H9 (cell line): Measurements from ENCODE around the gene ANKMY1. TPM values are rescaled to one million over a fixed set of nuclear protein-coding genes. Genes with fewer than 3 reads are reported as not detected.

Experiments used
- DNase-seq: peaks from one replicate; pipeline ENCODE4 v3.0.0-alpha.2; 2017
- H2AFZ ChIP-seq: one replicate; pipeline ENCODE4 v1.6.1; 2013; ENCODE audit warnings: mild to moderate bottlenecking, low read length, control low read depth, moderate library complexity
- H2AK5ac ChIP-seq: 2 replicates; pipeline ENCODE4 v1.6.1; 2013; ENCODE audit warnings: low read length, control low read depth, mixed read lengths; ENCODE audit not compliant: insufficient read length
- H2BK120ac ChIP-seq: one replicate; pipeline ENCODE4 v1.6.1; 2013; ENCODE audit warnings: low read depth, mild to moderate bottlenecking, low read length, control low read depth, inconsistent platforms; ENCODE audit not compliant: poor library complexity, severe bottlenecking
- H2BK12ac ChIP-seq: 2 replicates; pipeline ENCODE4 v1.6.1; 2013; ENCODE audit warnings: low read length, control low read depth, mixed read lengths, low read depth; ENCODE audit not compliant: insufficient read length
- H2BK15ac ChIP-seq: 2 replicates; pipeline ENCODE4 v1.6.1; 2013; ENCODE audit warnings: low read depth, low read length, control low read depth
- H2BK20ac ChIP-seq: one replicate; pipeline ENCODE4 v1.6.1; 2013; ENCODE audit warnings: low read depth, mild to moderate bottlenecking, low read length, control low read depth, inconsistent platforms; ENCODE audit not compliant: poor library complexity, severe bottlenecking
- H2BK5ac ChIP-seq: 2 replicates; pipeline ENCODE4 v1.6.1; 2013; ENCODE audit warnings: low read length, control low read depth, mixed read lengths; ENCODE audit not compliant: insufficient read length
- H3K14ac ChIP-seq: 2 replicates; pipeline ENCODE4 v1.6.1; 2013; ENCODE audit warnings: low read length, control low read depth; ENCODE audit not compliant: insufficient read depth
- H3K18ac ChIP-seq: 2 replicates; pipeline ENCODE4 v1.6.1; 2013; ENCODE audit warnings: low read depth, mild to moderate bottlenecking, mixed read lengths, low read length, control low read depth; ENCODE audit not compliant: insufficient read length
- H3K23ac ChIP-seq: 2 replicates; pipeline ENCODE4 v1.6.1; 2013; ENCODE audit warnings: low read length, control low read depth, mixed read lengths, low read depth; ENCODE audit not compliant: insufficient read length
- H3K23me2 ChIP-seq: 2 replicates; pipeline ENCODE4 v1.6.1; 2013; ENCODE audit warnings: low read depth, mild to moderate bottlenecking, mixed read lengths, low read length, control low read depth; ENCODE audit not compliant: insufficient read length, poor library complexity, severe bottlenecking
- H3K27ac ChIP-seq: 2 replicates; pipeline ENCODE4 v1.5.1; 2013; ENCODE audit warnings: low read length, control low read depth, mixed read lengths, low read depth; ENCODE audit not compliant: insufficient read length
- H3K27me3 ChIP-seq: 2 replicates; pipeline ENCODE4 v1.6.1; 2013; ENCODE audit warnings: low read length, control low read depth, inconsistent platforms; ENCODE audit not compliant: insufficient read depth
- H3K4ac ChIP-seq: 2 replicates; pipeline ENCODE4 v1.6.1; 2013; ENCODE audit warnings: low read depth, mild to moderate bottlenecking, control low read depth, inconsistent platforms, low read length, moderate library complexity
- H3K4me1 ChIP-seq: 2 replicates; pipeline ENCODE4 v1.6.1; 2013; ENCODE audit warnings: low read length, control low read depth, inconsistent platforms; ENCODE audit not compliant: insufficient read depth
- H3K4me2 ChIP-seq: 2 replicates; pipeline ENCODE4 v1.6.1; 2013; ENCODE audit warnings: low read length, control low read depth, mixed read lengths; ENCODE audit not compliant: insufficient read length, insufficient read depth
- H3K56ac ChIP-seq: 2 replicates; pipeline ENCODE4 v1.6.1; 2013; ENCODE audit warnings: low read depth, mild to moderate bottlenecking, mixed read lengths, low read length, control low read depth; ENCODE audit not compliant: insufficient read length
- H3K79me1 ChIP-seq: 2 replicates; pipeline ENCODE4 v1.6.1; 2013; ENCODE audit warnings: low read depth, mild to moderate bottlenecking, moderate library complexity, low read length, control low read depth, inconsistent platforms; ENCODE audit not compliant: insufficient read depth, poor library complexity, severe bottlenecking
- H3K79me2 ChIP-seq: 2 replicates; pipeline ENCODE4 v1.6.1; 2013; ENCODE audit warnings: low read length, control low read depth, inconsistent platforms; ENCODE audit not compliant: insufficient read depth
- H3K9ac ChIP-seq: 2 replicates; pipeline ENCODE4 v1.6.1; 2013; ENCODE audit warnings: low read length, control low read depth, mixed read lengths; ENCODE audit not compliant: insufficient read length; ENCODE audit errors: extremely low read depth
- H3K9me3 ChIP-seq: one replicate; pipeline ENCODE4 v1.6.1; 2013; ENCODE audit warnings: low read depth, low read length, inconsistent platforms; ENCODE audit not compliant: control insufficient read depth
- H3T11ph ChIP-seq: one replicate; pipeline ENCODE4 v1.6.1; 2013; ENCODE audit warnings: mild to moderate bottlenecking, low read length, control low read depth, inconsistent platforms
- H4K20me1 ChIP-seq: one replicate; pipeline ENCODE4 v1.6.1; 2013; ENCODE audit not compliant: control insufficient read depth, insufficient read length, insufficient read depth
- H4K5ac ChIP-seq: 2 replicates; pipeline ENCODE4 v1.6.1; 2013; ENCODE audit warnings: low read depth, mild to moderate bottlenecking, mixed read lengths, low read length, control low read depth; ENCODE audit not compliant: insufficient read length
- H4K8ac ChIP-seq: replicated peaks from 2 replicates; pipeline ENCODE4 v1.6.1; 2013; ENCODE audit warnings: low read length, control low read depth, mixed read lengths, low read depth; ENCODE audit not compliant: insufficient read length
- H4K91ac ChIP-seq: 2 replicates; pipeline ENCODE4 v1.6.1; 2013; ENCODE audit warnings: low read depth, mild to moderate bottlenecking, moderate library complexity, mixed read lengths, low read length, control low read depth; ENCODE audit not compliant: insufficient read length
- H3K27ac Mint-ChIP-seq, 3 experiments: 2 replicates in 2 of 3; 3 replicates in 1 of 3; pipeline ENCODE4 v1.8.0; 2020 to 2021; ENCODE audit warnings: mixed read lengths in 3 of 3, mild to moderate bottlenecking in 1 of 3, moderate library complexity in 1 of 3
- H3K27me3 Mint-ChIP-seq: 2 replicates; pipeline ENCODE4 v1.8.0; 2021; ENCODE audit warnings: low read depth, mild to moderate bottlenecking, moderate library complexity, mixed read lengths
- H3K36me3 Mint-ChIP-seq, 3 experiments: 2 replicates in 2 of 3; 3 replicates in 1 of 3; pipeline ENCODE4 v1.8.0; 2020 to 2021; ENCODE audit warnings: low read depth in 3 of 3, mixed read lengths in 3 of 3; ENCODE audit not compliant: insufficient read depth in 1 of 3
- H3K4me1 Mint-ChIP-seq, 2 experiments: 2 replicates each; pipeline ENCODE4 v1.8.0; 2020; ENCODE audit warnings: mixed read lengths in 2 of 2
- H3K4me3 Mint-ChIP-seq, 2 experiments: 2 replicates in 1 of 2; 3 replicates in 1 of 2; pipeline ENCODE4 v1.8.0; 2020 to 2021; ENCODE audit warnings: mild to moderate bottlenecking in 2 of 2, mixed read lengths in 2 of 2, moderate library complexity in 1 of 2
- H3K9me3 Mint-ChIP-seq, 2 experiments: 2 replicates in 1 of 2; 3 replicates in 1 of 2; pipeline ENCODE4 v1.8.0; 2020; ENCODE audit warnings: mild to moderate bottlenecking in 2 of 2, mixed read lengths in 2 of 2, moderate library complexity in 1 of 2
- whole genome bisulfite sequencing: extraction: QIAGEN DNeasy Blood & Tissue Kit; methylation state at CpG from one replicate; pipeline ENCODE4 v1.1.7; 2013; ENCODE audit warnings: missing lambda C conversion rate, low lambda C conversion rate, mixed read lengths; ENCODE audit not compliant: insufficient read length; ENCODE audit errors: extremely low coverage; 5-methylcytosine and 5-hydroxymethylcytosine counted together
- total RNA-seq: library from RNA; stranded (reverse); gene quantifications from 2 replicates; pipeline ENCODE4 v1.2.1, GENCODE V29; 2021
- TF ChIP-seq, protein P1 (sequence below): fragments of 200-600 bp; sonication (generic); conservative IDR thresholded peaks from 3 replicates; pipeline ENCODE4 v1.8.0; 2021; ENCODE audit warnings: antibody characterized with exemption, mild to moderate bottlenecking

ANKMY1 gene
- total RNA-seq, 1 experiment from 2014 or later = 13.7 TPM

DNA sequence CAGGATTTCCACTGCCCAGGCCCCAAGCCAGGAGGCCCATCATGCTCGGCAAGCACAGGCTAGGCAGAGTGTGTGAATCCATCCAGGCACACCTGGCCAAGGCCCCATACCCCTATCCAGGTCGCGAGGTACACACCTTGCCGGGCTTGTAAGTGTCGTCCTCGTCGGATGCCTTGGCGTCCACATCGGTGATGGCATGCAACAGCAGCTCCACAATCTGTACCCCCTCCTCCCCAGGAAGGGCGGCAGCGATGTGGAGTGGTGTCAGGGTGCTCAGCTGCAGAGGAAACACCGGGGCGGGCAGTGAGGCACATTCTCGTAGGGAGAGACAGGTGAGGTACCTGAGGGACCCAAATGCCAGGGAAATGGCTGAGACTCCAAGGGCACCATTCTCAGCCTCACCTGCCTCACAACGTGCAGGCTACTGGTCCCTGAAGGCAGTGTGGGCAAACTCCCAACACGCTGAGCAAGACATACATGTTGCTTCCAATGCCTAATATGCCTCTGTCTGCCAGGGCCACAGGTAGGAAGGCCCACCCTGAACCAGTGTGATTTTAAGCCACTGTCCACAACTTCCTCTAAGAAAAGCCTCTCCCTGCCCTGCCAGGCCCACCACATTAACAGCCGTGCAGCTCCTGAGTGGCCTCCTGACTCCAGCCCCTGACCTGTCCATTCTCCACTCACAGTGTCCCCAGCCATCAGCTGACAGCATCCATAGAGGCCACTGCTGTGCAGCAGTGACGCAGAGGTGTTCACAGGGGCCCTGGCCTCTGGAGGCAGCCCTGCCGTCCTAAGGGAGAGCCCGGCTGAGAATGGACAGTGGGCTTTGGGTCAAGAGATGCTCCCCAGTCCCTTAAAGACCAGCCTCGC lies 44.9 kb downstream of the ANKMY1 start:
- no peak overlapping the region for H4K8ac ChIP-seq
- no peak overlapping the region for H2BK5ac ChIP-seq
- no peak overlapping the region for H3K4ac ChIP-seq
- no peak overlapping the region for H2BK12ac ChIP-seq
- no peak overlapping the region for H2BK120ac ChIP-seq
- H2BK20ac ChIP-seq = no peak overlapping the region
- H3K18ac ChIP-seq = no peak overlapping the region
- TF ChIP-seq, protein P1, sequence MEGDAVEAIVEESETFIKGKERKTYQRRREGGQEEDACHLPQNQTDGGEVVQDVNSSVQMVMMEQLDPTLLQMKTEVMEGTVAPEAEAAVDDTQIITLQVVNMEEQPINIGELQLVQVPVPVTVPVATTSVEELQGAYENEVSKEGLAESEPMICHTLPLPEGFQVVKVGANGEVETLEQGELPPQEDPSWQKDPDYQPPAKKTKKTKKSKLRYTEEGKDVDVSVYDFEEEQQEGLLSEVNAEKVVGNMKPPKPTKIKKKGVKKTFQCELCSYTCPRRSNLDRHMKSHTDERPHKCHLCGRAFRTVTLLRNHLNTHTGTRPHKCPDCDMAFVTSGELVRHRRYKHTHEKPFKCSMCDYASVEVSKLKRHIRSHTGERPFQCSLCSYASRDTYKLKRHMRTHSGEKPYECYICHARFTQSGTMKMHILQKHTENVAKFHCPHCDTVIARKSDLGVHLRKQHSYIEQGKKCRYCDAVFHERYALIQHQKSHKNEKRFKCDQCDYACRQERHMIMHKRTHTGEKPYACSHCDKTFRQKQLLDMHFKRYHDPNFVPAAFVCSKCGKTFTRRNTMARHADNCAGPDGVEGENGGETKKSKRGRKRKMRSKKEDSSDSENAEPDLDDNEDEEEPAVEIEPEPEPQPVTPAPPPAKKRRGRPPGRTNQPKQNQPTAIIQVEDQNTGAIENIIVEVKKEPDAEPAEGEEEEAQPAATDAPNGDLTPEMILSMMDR = no peak
- H3K4me2 ChIP-seq = no peak overlapping the region
- Mint-ChIP-seq H3K9me3 (0 out of 5 replicates have a peak, but pooled peaks cover 0 to 2% of the 10 kb centered on the region in 2 experiments), H3K4me1 (peaks cover 0 to 2% of the 10 kb centered on the region in 2 experiments; a peak in 1 of 4 replicates), H3K36me3 (no peaks in the 10 kb centered on the region), H3K27ac (no peak overlapping the region; a peak in 1 of 7 replicates), H3K4me3 (no peak overlapping the region), H3K27me3 (peaks cover 7% of the 10 kb centered on the region)
- peak; percentile 19 for DNase-seq
- no peak overlapping the region for H2AK5ac ChIP-seq
- no peaks in the 10 kb centered on the region for H3K79me1 ChIP-seq
- no CpG with 5 or more reads among the region's 21 CpGs for WGBS
- no peak overlapping the region for H3K23ac ChIP-seq
- H3K9me3 ChIP-seq = no peaks in the 10 kb centered on the region
- no peaks in the 10 kb centered on the region for H3K4me1 ChIP-seq
- H3K27me3 ChIP-seq = no peaks in the 10 kb centered on the region
- H3K14ac ChIP-seq = no peak overlapping the region
- no peaks in the 10 kb centered on the region for H4K20me1 ChIP-seq
- H3K79me2 ChIP-seq = no peaks in the 10 kb centered on the region
- no peak overlapping the region for H3K27ac ChIP-seq
- no peak overlapping the region for H2AFZ ChIP-seq
- no peak overlapping the region for H4K91ac ChIP-seq
- H4K5ac ChIP-seq = no peak overlapping the region
- no peak overlapping the region for H2BK15ac ChIP-seq
- H3T11ph ChIP-seq = no peak overlapping the region
- no peak overlapping the region for H3K9ac ChIP-seq
- no peak overlapping the region for H3K56ac ChIP-seq
- H3K23me2 ChIP-seq = no peaks in the 10 kb centered on the region
